ENCODE measurements around the gene AMZ1. TPM values are rescaled to one million over a fixed set of nuclear protein-coding genes. Genes with fewer than 3 reads are reported as not detected.

Gene AMZ1
- total RNA-seq, 4 donors from 2014 or later: 0.19 to 1.1 TPM; not detected in 2

DNA sequence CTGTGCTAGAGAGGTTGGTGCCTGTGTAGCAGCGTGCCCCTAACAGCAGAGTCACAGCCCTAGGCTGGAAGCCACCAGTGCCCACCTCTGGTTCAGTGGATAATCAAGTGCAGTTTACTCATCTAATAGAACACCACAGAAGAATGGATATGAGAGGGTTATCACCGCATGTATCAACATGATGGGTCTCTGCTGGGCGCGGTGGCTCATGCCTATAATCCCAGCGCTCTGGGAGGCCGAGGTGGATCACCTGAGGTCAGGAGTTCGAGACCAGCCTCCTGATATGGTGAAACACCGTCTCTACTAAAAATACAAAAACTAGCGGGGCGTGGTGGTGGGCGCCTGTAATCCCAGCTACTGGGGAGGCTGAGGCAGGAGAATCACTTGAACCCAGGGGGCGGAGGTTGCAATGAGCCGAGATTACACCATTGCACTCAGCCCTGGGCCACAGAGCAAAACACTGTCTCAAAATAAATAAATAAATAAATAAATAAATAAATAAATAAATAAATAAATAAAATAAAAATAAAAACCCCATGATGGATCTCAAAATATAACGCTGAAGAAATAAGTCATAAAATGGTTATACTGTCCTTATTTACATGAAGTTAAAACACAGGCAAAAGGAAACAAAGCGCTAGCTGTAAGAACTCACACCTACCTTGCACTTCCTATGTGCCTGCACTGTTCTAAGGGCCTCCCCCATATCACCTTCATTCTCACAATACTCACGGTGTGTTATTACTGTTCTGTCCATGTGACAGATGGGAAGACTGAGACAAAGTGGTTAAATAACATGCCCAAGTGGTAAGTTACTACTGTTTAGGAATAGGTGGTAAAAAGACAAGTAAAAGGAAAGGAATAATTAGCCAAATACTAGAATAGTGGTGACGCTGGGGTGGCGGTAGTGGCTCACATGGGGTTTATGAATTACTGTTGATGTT is 70.9 kb downstream of the AMZ1 start:
- no peak for ATAC-seq (ENCODE audit: low FRiP score)
- TF ChIP-seq, protein P1, sequence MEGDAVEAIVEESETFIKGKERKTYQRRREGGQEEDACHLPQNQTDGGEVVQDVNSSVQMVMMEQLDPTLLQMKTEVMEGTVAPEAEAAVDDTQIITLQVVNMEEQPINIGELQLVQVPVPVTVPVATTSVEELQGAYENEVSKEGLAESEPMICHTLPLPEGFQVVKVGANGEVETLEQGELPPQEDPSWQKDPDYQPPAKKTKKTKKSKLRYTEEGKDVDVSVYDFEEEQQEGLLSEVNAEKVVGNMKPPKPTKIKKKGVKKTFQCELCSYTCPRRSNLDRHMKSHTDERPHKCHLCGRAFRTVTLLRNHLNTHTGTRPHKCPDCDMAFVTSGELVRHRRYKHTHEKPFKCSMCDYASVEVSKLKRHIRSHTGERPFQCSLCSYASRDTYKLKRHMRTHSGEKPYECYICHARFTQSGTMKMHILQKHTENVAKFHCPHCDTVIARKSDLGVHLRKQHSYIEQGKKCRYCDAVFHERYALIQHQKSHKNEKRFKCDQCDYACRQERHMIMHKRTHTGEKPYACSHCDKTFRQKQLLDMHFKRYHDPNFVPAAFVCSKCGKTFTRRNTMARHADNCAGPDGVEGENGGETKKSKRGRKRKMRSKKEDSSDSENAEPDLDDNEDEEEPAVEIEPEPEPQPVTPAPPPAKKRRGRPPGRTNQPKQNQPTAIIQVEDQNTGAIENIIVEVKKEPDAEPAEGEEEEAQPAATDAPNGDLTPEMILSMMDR (IDR thresholded peaks at IDR 0.05): no peak
- DNase-seq (ENCODE audit: low spot score): no peak

- TF ChIP-seq, protein P1 (IDR thresholded peaks at IDR 0.05): no peak
- DNase-seq (ENCODE audit: low spot score): no peak
- no peak for ATAC-seq (ENCODE audit: low FRiP score)
These were observed 71.7 kb downstream of the AMZ1 start for GRCh38 chr7:2759736-2760097.

- TF ChIP-seq, protein P1 (IDR thresholded peaks at IDR 0.05): no peak
- no peak for ATAC-seq (ENCODE audit: low FRiP score)
- DNase-seq (ENCODE audit: low spot score): no peak
These were observed 72.3 kb downstream of the AMZ1 start for GRCh38 chr7:2760098-2760889.

DNA sequence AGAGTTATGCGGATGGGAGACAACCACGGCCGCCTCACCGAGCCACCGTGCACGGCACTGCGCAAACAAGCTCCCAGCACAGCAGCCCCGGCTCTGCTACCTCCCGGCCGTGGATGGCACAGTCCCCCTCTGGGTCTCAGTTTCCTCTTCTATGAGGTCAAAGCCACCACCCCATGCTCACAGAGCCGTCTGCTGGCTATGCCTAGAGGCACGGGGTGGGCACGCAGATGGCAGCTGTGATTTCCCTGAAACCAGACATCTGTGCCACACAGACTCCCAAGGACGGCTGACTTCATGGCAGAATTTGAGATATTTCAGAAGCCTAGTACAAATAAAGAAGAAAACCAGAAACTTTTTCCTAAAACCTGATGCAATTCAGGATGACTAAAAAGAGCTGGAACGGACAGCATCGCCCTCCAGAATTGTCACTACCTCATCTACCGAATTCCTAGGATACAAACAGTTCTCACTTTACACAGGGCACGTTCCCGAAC is 73.2 kb downstream of the AMZ1 start:
- no peak for DNase-seq (ENCODE audit: low spot score)
- TF ChIP-seq, protein P1 (IDR thresholded peaks at IDR 0.05): no peak
- no peak for ATAC-seq (ENCODE audit: low FRiP score)

DNA sequence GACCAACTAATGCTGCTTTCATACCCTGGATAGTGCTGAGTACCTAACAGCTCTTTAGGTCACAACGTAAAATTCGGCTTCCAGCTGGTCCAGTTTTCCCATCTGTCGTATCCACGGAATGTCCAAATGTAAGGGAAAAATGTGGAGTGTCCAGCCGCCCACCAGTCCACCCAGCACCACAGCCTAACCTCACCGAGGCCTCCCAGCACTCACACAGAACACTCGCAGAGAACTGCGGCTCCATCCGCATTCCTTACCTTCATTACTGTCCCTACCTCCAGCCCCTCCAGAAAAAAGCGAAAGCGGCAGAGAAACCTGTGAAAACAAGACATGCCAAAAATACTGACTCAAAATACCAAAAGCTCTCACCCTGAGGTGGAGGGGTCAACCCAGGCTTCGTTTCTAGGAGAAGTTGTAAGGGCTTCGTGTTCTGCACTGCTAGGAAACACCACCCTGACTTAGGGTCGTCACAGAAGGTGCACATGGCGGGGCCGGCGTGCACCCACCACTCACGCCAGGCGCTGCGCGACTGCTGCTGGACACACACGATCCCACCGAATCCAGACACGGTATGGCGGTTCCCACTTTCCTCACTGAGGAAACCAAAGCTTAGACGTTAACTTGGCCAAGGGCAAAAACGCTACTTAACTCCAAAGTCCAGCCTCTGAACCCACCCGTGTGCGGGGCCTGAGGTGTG is 73.9 kb downstream of the AMZ1 start:
- ATAC-seq (ENCODE audit: low FRiP score) (no peak), DNase-seq (ENCODE audit: low spot score) (no peak)
- TF ChIP-seq, protein P1 (IDR thresholded peaks at IDR 0.05): no peak

DNA sequence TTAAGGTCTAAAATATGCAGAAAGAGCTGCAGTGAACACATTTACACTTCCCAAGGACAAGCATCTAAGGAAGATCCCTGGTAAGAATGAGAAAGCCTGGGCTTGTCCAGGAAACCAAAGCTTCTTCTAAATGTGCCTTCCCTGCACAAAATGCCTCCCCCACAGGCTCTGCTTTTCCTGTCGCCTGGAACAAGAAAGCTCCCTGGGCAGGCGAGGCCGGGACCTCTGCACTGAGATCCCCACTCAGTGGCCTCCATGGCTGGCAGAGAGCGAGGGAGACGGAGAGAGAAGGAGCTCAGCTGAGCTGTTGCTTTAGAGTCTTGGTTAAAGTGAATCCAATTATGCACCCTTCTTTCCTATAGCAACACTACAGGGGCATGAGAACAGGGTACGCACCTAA is 75.6 kb downstream of the AMZ1 start:
- ATAC-seq (ENCODE audit: low FRiP score): no peak
- DNase-seq (ENCODE audit: low spot score): no peak
- TF ChIP-seq, protein P1 (IDR thresholded peaks at IDR 0.05): no peak

All from omental fat pad (tissue), 4 donors.